HEK293T (cell line): ENCODE measurements around the gene GPR143.

Experiments
- ARNT ChIP-seq: fragments of 450-650 bp; IDR thresholded peaks from 2 replicates; pipeline ENCODE4 v1.6.1; 2017; ENCODE audit warnings: mild to moderate bottlenecking
- BHLHE40 ChIP-seq: fragments of 450-650 bp; IDR thresholded peaks from 2 replicates; pipeline ENCODE4 v1.6.1; 2016; ENCODE audit warnings: mild to moderate bottlenecking, moderate library complexity, borderline replicate concordance
- CTBP1 ChIP-seq: fragments of 450-650 bp; IDR thresholded peaks from 2 replicates; pipeline ENCODE4 v1.6.1; 2016; ENCODE audit warnings: borderline replicate concordance
- ELF4 ChIP-seq: fragments of 450-650 bp; IDR thresholded peaks from 2 replicates; pipeline ENCODE4 v1.6.1; 2017; ENCODE audit warnings: antibody characterized with exemption
- FOXM1 ChIP-seq: fragments of 450-650 bp; IDR thresholded peaks from 2 replicates; pipeline ENCODE4 v1.6.1; 2017; ENCODE audit warnings: mild to moderate bottlenecking, borderline replicate concordance
- NFRKB ChIP-seq: fragments of 450-650 bp; IDR thresholded peaks from 2 replicates; pipeline ENCODE4 v1.6.1; 2016; ENCODE audit warnings: mild to moderate bottlenecking, moderate library complexity
- PKNOX1 ChIP-seq: fragments of 450-650 bp; IDR thresholded peaks from 2 replicates; pipeline ENCODE4 v1.6.1; 2016
- SP1 ChIP-seq: fragments of 450-650 bp; IDR thresholded peaks from 2 replicates; pipeline ENCODE4 v1.6.1; 2017
- TARDBP ChIP-seq: fragments of 450-650 bp; IDR thresholded peaks from 2 replicates; pipeline ENCODE4 v1.6.1; 2016
- ZNF384 ChIP-seq: fragments of 450-650 bp; IDR thresholded peaks from 2 replicates; pipeline ENCODE4 v1.6.1; 2016

- TF ChIP-seq ELF4 (no peak), ARNT (no peak), ZNF384 (no peak), FOXM1 (no peak), CTBP1 (no peak), SP1 (no peak), NFRKB (no peak), TARDBP (no peak), PKNOX1 (no peak), BHLHE40 (no peak)
Observed at GRCh38 chrX:9785254-9785943, 19.8 kb upstream of the GPR143 start.
